HG03175 (cell line): ENCODE data around the gene MMP19.
"Not testable (repeated sequence)": the region's sequence is repeated elsewhere in the genome, so short reads cannot be mapped to it uniquely, and the experiment has no call there.

Source experiments
- ATAC-seq: cut with Tn5 transposase; IDR thresholded peaks from one replicate; pipeline ENCODE4 v1.9.1; 2021; ENCODE audit warnings: mild to moderate bottlenecking, moderate library complexity; ENCODE audit not compliant: unreplicated experiment

MMP19 gene

GRCh38 chr12:55845361-55845760 lies 2.6 kb upstream of the MMP19 start:
- no peak for ATAC-seq

GRCh38 chr12:55844961-55845360 lies 2.2 kb upstream of the MMP19 start:
- no peak for ATAC-seq

- no peak for ATAC-seq
Measured at GRCh38 chr12:55843431-55843830, 695 bp upstream of the MMP19 start.

- no peak for ATAC-seq
Measured at GRCh38 chr12:55840581-55841351, 2.0 kb downstream of the MMP19 start.

GRCh38 chr12:55839345-55840140 lies 3.2 kb downstream of the MMP19 start:
- no peak for ATAC-seq

- no peak for ATAC-seq
Measured at GRCh38 chr12:55838361-55838760, 4.4 kb downstream of the MMP19 start.

- ATAC-seq: not testable (repeated sequence)
Measured at GRCh38 chr12:55834400-55834799, 8.3 kb downstream of the MMP19 start.

GRCh38 chr12:55833056-55833455 lies 9.7 kb downstream of the MMP19 start:
- ATAC-seq: no peak

- ATAC-seq: no peak
Measured at GRCh38 chr12:55831447-55831815, 11.3 kb downstream of the MMP19 start.

- ATAC-seq: no peak
Measured at GRCh38 chr12:55830601-55831446, 11.9 kb downstream of the MMP19 start.

- ATAC-seq: peak; percentile 27
Measured at GRCh38 chr12:55829967-55830600, 12.7 kb downstream of the MMP19 start.

GRCh38 chr12:55828357-55828756 lies 14.4 kb downstream of the MMP19 start:
- ATAC-seq: no peak

- ATAC-seq: no peak
Measured at GRCh38 chr12:55827806-55828205, 14.9 kb downstream of the MMP19 start.

GRCh38 chr12:55824726-55825125 lies 18.0 kb downstream of the MMP19 start:
- ATAC-seq: no peak

- ATAC-seq: no peak
Measured at GRCh38 chr12:55823419-55823818, 19.3 kb downstream of the MMP19 start.

GRCh38 chr12:55822228-55822627 lies 20.5 kb downstream of the MMP19 start:
- ATAC-seq: no peak

GRCh38 chr12:55820679-55821078 lies 22.1 kb downstream of the MMP19 start:
- ATAC-seq: no peak

- no peak for ATAC-seq
Measured at GRCh38 chr12:55818886-55819285, 23.9 kb downstream of the MMP19 start.

GRCh38 chr12:55818140-55818728 lies 24.5 kb downstream of the MMP19 start:
- ATAC-seq: peak; percentile 30

GRCh38 chr12:55817345-55818139 lies 25.2 kb downstream of the MMP19 start, which contains the start of the genes ORMDL2 and SARNP:
Gene ORMDL2 (plus strand): TSS chr12:55818041. CDS start chr12:55819000, 959 bp downstream.
Gene SARNP (minus strand): TSS chr12:55817724. CDS start chr12:55817701, 23 bp downstream.
- peak; percentile 98 for ATAC-seq
